ENCODE measurements around the gene CAPN5.

DNA sequence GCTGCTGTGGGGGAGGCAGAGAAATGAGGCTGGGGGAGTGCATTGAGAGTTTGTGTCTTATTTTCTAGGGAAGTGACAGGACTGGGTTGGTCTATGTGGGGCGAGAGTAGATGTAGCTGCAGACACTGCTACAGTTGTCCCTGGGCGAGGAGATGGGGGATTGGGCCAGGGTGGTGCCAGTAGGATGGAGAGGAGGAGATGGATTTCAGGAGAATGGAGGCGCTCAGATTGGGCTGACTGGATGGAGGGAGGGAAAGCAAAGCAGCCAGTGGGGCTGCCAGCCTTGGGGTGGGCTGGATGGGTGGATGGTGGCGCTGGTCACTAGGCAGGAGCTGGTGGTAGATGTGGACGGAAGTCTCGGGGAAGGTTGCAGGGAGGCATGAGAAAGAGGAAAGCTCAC, 45.2 kb downstream of the CAPN5 start:
- TF ChIP-seq ZBTB26 (CRISPR knock-in tag; IDR thresholded peaks at IDR 0.05; ENCODE audit: borderline replicate concordance) (no peak), MNT (IDR thresholded peaks at IDR 0.05) (no peak)

Data from HepG2 (cell line).